IMR-90 (cell line): Measurements from ENCODE around the gene CXXC1.

Experiments used
- CHD1 ChIP-seq: IDR thresholded peaks from 2 replicates; pipeline ENCODE4 v1.6.1; 2012; ENCODE audit warnings: low read depth, low read length, improper control_type of control experiment
- MAFK ChIP-seq: IDR thresholded peaks from 2 replicates; pipeline ENCODE4 v1.6.1; 2012; ENCODE audit warnings: low read depth, low read length, improper control_type of control experiment
- USF2 ChIP-seq: fragments of 150-350 bp; IDR thresholded peaks from 2 replicates; pipeline ENCODE4 v1.6.1; 2017; ENCODE audit warnings: mild to moderate bottlenecking, antibody characterized with exemption, low read length, low read depth
- TF ChIP-seq, protein P1 (sequence below): conservative IDR thresholded peaks from 2 replicates; pipeline ENCODE4 v1.5.1; 2012; ENCODE audit warnings: mild to moderate bottlenecking, low read depth, low read length, improper control_type of control experiment

GRCh38 chr18:50285631-50286321 is 1.7 kb downstream of the CXXC1 start:
- TF ChIP-seq, protein P1, sequence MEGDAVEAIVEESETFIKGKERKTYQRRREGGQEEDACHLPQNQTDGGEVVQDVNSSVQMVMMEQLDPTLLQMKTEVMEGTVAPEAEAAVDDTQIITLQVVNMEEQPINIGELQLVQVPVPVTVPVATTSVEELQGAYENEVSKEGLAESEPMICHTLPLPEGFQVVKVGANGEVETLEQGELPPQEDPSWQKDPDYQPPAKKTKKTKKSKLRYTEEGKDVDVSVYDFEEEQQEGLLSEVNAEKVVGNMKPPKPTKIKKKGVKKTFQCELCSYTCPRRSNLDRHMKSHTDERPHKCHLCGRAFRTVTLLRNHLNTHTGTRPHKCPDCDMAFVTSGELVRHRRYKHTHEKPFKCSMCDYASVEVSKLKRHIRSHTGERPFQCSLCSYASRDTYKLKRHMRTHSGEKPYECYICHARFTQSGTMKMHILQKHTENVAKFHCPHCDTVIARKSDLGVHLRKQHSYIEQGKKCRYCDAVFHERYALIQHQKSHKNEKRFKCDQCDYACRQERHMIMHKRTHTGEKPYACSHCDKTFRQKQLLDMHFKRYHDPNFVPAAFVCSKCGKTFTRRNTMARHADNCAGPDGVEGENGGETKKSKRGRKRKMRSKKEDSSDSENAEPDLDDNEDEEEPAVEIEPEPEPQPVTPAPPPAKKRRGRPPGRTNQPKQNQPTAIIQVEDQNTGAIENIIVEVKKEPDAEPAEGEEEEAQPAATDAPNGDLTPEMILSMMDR, result no peak
- no peak for TF ChIP-seq USF2
- no peak for TF ChIP-seq CHD1
- no peak for TF ChIP-seq MAFK
